Measurements from ENCODE around the gene CAVIN3.

The CAVIN3 gene

DNA sequence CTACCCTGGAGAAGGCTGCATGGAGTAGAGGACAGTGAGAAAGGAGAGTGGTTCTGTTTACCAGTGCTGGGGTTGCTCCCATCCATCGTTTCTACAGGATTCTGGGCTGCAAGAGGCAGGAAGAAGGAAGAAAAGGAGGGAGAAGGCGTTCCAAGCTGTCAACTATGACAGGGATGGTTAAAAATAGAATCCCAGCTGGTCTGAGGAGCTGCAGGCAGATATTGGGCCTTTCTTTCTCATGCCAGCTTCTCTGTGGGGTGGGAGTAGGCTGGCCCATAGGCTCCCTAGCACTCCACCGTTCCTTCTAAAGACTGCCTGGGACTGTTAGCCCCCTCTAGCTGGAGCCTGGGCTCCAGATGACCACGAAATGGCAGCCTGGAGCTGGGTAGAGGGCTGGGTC lies 47.1 kb downstream of the CAVIN3 start:
- no peak for DNase-seq (ENCODE audit: insufficient read length, low spot score)

DNA sequence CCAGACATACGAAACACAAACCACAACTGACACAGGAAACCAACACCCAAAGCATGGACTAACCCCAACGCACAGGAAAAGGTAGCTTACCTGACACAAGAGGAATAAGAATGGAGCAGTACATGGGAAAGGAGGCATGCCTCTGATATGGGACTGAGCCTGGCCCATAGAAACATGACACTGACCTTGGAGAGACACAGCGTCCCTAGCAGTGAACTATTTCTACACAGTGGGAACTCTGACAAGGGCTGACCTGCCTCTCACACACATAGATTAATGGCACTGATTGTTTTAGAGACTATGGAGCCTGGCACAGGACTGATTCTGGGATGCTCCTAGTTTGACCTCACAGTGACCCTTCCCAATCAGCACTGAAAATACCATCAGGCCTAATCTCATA lies 48.7 kb downstream of the CAVIN3 start:
- FAIRE-seq (no peak), DNase-seq (ENCODE audit: insufficient read length, low spot score) (no peak)

More for the DNA sequence above, 47.1 kb downstream of the CAVIN3 start:
- no peak for FAIRE-seq

DNA sequence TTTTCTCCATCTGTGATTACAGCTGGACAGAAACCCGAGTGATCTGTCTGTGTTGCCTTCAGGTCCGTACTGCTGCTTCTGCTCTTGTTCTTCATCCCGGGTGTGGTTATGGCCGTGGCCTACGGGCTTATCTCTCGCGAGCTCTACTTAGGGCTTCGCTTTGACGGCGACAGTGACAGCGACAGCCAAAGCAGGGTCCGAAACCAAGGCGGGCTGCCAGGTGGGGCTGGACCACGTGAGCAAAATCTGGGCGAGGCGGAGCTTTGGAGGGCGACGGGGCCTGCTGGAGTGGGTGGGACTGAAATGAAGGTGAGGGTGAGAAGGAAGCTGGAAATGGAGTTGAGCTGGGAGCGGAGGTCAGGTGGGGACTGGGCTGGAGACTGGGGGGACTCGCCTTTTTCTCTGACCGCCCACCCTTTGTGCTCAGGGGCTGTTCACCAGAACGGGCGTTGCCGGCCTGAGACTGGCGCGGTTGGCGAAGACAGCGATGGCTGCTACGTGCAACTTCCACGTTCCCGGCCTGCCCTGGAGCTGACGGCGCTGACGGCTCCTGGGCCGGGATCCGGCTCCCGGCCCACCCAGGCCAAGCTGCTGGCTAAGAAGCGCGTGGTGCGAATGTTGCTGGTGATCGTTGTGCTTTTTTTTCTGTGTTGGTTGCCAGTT lies 49.6 kb downstream of the CAVIN3 start:
- DNase-seq (ENCODE audit: insufficient read length, low spot score) (no peak), FAIRE-seq (no peak)

GRCh38 chr11:6269994-6270393 lies 50.3 kb downstream of the CAVIN3 start:
- DNase-seq (ENCODE audit: insufficient read length, low spot score): no peak
- FAIRE-seq: no peak

All from GM19239 (cell line).